GM18526 (cell line): ENCODE data around the gene SLC24A3.

ENCODE experiments used
- POLR2A ChIP-seq: IDR thresholded peaks from 3 replicates; pipeline ENCODE4 v1.6.1; 2011; ENCODE audit not compliant: insufficient read length; ENCODE audit errors: extremely low read depth

The SLC24A3 gene

DNA sequence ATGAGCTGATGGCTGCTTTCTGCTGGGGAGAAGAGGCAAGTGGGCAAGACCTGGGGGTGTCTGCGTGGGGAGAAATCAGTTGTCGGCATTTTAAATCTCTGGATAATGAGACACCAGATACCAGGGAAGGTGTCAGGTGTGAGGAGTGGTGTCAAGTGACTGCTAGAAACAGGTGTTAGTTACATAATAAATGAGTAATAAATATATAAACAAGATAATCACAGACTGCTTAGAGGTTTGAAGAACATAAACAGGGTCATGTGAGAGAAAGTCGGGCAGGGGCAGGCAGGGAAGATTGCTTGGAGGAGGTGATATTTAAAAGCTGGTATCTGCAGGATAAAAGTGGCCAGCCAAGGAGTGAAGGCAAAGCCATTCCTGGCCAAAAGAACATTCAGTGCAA, 458.4 kb downstream of the SLC24A3 start:
- TF ChIP-seq POLR2A: no peak

DNA sequence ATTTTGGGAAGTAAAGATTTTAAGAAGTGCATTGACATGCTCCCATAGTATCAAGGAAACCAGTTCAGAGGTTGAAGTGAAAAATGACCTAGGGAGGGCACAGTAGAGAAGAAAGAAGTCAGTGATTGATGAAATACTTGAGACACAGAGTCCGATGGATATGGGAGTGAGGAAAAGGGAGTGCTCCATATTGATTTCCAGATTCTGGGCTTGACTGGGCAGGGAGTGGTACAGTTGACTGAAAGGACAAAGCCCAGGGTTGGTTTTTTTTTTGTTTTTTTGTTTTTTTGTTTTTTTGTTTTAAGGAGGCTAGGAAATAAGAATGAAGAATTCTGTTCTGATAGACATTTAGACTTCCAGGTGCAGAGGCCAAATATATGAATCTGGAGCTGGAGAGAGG, 458.9 kb downstream of the SLC24A3 start:
- no peak for TF ChIP-seq POLR2A

DNA sequence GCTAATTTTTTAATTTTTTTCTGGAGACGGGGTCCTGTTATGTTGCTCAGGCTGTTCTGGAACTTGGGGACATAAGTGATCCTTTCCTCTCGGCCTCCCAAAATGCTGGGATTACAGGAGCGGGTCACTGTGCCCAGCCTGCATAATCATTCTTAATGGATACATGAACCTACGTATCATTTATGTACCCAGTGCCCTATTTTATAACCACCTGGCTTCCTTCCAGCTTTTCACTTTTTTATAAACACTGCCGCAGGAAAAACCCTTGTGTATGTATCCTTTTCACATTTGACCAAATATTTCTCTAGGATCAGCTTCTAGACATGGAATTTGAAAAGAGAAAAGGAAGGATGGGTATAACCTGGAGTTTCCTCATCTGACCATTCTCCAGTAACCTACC, 460.1 kb downstream of the SLC24A3 start:
- no peak for TF ChIP-seq POLR2A

DNA sequence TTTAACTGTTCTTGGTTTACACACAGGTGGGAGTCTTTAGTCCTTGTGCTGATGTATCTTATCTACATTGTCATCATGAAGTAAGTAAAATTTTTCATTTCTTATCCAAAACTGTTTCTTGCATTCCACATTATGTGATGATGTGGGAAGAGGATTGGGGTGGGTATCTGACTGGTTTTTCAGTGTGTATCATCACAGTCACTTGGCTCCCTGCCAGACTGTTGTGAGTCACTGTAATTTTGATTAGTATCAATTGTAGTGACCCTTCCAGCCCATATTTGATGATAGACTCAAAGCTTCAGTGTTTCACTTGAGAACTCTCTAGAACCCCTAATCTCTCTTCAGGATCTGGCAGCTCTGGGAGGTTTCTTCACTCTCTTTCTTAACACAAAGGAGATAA, 461.1 kb downstream of the SLC24A3 start:
- TF ChIP-seq POLR2A: no peak

DNA sequence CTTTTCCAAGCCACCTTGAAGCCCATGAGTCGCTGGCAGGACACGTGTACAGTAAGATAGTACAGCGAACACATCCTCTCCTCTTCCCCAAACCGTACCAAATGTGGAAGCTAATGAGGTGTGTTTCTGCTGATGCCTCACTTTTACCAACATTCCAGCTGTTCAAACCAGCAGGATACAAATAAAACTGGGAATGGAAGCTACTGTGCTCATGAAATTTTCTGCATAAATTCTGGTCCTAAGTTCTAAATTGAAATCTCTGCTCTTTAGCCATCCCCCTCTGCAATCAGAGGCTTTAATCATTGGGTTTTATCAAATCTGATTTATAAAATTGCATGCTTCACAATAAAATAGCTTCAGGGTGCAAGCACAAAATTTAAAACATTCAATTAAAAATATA, 463.8 kb downstream of the SLC24A3 start:
- TF ChIP-seq POLR2A: no peak

DNA sequence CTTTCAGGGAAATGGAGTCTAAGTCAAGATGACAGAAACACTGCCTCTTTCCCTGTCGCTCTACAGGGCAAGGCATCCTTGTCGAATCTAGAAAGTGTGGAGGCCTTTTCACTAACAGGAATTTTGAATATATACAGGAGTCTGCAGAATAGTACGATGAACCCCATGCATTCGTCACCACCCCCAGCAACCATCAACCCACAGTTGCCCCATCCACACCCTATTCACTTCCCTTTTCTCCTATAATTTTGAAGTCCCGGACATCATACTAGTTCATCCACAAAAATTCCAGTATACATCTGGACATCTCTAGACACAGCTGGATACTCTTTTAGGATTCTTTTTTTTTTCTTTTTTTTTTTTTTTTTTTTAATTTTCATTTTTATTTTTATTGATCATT, 464.9 kb downstream of the SLC24A3 start:
- TF ChIP-seq POLR2A: no peak

DNA sequence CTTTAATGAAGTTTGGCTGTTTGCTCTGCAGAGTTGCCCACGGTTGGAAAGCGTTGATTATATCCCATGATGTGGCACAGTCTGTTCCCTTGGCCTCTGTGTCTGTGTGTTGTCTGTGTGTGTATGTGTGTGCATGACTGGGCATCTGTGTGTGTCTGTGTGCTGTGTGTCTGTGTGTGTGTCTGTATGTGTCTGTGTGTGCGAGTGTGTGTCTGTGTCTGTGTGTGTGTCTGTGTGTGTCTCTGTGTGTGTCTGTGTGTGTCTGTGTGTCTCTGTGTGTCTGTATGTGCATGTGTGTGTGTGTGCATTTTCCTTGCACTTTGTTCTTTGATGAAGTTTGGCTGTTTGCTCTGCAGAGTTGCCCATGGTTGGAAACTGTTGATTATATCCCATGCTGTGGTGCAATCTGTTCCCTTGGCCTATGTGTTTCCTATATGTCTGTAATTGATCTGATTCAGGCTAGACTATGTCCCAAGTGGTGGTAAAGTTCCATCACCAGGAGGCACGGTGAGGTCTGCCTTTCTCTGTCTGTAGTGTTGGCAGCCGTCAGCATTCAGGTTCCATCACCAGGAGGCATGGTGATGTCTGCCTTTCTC, 467.6 kb downstream of the SLC24A3 start:
- no peak for TF ChIP-seq POLR2A

DNA sequence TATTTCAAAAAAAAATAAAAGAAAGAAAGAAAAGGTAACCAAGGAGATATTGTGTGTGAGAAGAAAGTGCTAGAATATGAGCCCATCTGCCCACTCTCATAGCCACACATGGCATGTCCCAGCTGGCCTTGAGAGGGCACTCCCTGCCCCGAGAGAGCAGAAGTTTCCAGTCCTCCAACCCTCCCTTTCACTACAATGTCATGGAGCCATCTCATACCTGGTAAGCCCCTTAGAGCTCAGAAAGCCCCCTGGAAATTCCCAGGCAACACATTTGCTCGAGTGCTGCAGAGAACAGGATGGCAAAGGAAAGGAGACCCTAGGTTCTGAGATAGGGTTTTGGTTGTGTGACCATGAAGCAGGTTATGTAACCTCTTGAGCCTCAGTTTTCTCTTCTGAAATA, 469.8 kb downstream of the SLC24A3 start:
- no peak for TF ChIP-seq POLR2A

DNA sequence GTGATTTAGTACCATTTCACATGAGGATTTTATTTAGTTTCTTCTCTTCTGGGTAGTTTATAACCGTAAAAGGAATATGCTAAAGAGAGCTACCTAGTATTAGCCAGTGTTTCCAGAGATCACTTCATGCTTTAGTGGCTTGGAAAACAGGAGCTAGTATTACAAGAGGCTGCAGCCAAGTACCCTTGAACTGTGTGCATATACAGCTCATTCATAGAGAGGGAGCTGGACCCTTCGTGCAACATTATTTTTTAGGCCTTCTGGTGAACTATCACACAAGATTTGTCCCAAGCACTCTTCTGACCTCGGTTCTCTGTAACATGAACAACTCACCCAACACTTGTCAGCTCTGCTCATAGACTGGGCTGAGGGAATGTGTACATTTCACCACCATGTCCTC, 470.7 kb downstream of the SLC24A3 start:
- no peak for TF ChIP-seq POLR2A

DNA sequence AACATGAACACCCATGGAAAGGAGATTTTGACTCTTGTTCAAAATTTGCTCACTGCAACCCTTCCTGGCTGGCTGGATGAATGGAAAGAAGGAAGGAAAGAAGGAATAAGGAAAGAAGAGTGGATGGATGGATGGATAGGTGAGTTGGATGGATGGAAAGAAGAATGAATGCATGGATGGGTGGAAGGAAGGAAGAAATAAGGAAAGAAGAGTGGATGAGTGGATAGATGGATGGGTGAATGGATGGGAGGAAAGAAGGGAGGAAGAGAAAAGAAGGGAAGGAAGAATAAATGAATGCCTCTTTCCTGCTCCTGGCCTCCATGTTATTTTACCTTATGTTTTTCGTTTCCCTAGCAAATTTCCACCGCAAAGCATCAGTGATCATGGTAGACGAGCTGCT, 471.4 kb downstream of the SLC24A3 start:
- no peak for TF ChIP-seq POLR2A

DNA sequence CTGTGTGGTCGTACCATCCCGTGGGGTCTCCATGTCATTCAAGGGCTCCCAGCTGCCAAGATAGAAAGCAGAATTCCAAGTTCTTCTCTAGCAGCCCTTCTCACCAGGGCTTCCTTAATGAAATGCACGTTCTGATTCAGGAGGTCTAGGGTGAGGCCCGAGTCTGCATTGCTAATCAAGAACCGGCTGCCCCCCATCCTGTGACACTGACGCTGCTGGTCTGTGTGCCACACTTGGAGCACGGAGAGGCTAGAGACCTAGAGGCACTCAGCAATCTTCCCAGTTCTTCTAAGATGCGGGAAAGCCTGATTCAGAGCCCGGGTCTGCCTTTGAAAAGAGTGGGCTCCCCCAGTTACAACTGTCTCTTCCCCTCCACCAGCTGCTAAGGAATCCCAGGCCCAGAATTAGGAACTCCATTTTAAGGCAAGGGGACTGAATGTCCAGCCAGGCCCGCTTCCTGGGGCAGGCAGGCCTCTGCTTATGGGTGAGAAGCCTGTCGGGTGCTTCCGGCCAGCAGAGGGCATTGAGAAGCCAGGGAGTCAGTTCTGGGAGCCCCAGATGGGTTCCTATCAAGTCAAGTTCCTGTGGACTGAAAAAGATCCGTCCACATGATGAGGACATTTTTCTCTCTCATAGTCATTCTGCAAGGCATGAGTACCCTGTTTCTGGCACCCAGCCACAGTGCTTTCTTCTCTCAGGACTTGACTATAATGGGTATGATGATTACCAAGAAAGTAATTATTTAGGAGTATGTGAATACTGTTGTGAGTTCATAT, 475.8 kb downstream of the SLC24A3 start:
- no peak for TF ChIP-seq POLR2A

DNA sequence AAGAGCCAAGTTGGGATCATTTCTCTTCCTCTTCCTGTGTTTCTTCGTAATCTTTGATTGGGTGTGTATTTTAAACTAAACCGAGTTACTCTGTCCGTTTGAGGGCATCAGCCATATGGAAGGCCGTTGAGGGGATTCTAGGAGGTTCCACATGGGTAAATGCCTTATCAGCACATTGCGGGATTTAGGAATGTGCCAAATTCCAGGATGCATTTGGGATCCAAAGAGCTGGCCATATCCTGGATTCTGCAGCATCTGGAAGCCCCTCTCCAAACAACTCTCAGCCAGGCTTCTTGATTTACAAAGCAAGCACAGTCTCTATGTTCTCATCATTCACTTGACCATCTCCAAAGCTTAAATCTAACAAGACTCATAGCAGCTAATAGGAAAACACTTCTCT, 478.0 kb downstream of the SLC24A3 start:
- no peak for TF ChIP-seq POLR2A

DNA sequence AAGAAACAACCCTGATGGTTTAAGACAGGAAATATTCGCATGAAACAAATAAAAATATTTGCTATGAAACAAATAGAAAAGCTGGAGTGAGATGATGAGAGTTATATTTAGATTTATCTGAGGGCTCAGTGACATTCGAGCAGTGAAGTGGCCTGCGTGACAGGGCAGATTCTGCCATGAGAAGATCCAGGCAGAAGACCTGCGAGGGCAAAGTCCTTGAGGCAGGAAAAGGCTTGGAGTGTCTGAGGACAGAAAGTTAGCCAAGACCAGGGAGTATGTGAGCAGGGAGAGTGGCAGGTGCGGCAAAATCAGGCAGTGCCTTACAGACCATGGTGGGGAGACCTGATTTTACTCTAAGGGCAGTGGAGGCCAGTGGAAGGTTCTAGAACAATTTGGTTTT, 478.7 kb downstream of the SLC24A3 start:
- no peak for TF ChIP-seq POLR2A

DNA sequence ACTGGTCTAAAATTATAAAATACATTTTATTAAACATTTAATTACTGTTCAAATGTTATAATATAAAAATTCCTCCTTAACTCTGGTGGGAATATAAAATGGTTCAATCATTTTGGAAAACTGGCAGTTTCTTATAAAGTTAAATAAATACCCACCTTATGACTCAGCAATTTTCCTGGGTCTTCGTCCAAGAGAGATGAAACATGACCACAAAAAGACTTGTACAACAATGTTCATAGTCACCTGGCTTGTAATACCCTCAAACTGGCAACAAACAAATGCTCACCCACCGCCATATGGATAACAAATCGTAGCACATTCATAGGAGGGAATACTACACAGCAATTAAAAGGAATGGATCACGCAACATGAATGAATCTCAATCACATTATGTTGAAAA, 479.7 kb downstream of the SLC24A3 start:
- no peak for TF ChIP-seq POLR2A

DNA sequence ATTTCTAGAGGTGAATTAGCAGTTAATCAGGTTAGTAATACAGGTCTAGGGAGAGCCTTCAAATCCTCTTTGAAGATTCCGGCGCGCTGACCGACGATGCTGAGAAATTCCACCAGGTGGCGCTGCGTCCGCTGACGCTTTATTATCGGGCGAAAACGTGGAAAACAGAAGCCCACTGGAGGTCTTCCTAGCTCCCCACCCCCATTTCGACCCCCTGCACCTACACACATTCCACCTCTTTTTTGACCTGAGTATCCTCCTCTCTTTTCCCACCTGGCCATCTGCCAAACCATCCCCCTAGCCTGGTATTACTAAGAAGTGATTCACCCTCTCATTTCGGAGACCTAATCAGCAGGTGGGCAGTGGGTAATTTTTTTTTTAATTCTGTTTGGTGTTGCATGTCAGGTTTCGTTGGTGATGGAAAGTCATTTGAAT, 480.3 kb downstream of the SLC24A3 start:
- no peak for TF ChIP-seq POLR2A

DNA sequence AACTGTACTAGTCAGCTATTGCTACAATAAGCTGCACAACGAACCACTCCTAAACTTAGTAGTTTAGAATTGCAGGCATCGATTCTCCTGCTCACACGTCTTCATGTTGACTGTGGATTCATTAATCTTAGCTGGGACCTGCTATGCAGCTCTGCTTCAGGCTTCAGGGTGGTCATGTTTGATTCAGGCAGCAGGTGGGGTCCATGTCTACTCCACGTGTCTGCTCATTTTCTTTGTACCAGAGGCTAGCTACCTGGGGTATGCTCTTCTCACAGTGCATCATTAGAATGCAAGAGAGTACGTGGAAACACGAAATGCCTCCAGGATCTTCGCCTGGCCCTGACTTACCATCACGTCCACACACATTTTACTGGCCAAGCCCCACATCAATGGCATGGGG, 481.1 kb downstream of the SLC24A3 start:
- TF ChIP-seq POLR2A: no peak

DNA sequence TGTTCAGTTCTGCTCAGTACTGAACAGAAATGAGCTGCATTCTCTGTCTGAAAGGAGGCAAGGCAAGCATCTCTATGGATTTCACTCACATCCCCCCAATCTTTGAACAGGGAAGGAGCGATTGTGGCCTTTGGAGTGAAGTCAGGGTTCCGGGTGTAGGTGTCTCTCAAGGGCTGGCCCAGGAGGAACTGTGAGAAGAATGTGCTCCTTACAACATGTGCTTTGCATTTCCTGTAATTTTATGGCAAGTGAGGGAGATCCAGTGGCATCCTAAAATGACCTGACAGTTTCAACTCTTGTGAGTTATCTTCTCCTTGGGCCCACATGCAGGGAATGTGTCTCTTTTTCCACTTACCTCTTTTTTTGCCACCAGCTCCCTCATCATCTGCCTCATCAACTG, 482.6 kb downstream of the SLC24A3 start:
- no peak for TF ChIP-seq POLR2A

DNA sequence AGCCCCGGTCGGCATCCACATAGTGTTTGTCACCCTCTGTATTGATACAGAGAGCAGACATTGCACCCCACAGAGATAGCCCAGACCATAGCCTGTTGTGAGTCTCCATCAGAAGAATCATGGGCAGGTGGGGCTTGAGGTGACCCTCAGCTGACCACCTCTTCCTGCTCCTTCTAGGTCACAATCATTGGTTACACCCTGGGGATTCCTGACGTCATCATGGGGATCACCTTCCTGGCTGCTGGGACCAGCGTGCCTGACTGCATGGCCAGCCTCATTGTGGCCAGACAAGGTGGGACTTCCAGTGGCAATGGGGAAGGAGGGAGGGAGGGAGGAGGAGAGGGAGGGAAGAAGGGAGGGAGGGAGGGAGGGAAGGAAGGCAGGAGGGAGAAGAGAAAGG, 484.2 kb downstream of the SLC24A3 start:
- TF ChIP-seq POLR2A: no peak

DNA sequence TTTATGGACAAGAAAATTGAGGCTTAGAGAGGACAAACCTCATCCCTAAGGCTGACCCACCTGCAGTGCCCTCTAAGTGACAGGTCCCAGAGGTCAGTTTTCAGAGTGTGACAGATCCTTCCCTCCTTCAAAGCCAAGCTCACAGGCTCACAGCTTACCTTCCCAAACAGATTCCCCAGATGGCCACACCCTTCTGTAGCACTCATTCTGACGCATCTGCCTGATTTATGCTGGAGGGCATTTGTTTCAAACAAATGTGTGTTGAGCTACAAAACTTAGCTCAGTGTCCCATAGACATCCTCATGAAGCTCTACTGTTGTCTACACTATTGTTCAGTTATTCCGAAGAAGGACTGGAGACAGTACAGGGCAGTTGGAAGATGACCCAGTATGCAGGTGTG, 485.0 kb downstream of the SLC24A3 start:
- TF ChIP-seq POLR2A: no peak
